Neutrophil (primary cell): ENCODE data around the gene CNTLN.

ENCODE experiments used
- H3K27ac ChIP-seq: fragments of 200-600 bp; sonication (generic); 2 replicates; pipeline ENCODE4 v1.5.1; 2016; ENCODE audit warnings: mild to moderate bottlenecking, moderate library complexity
- H3K27me3 ChIP-seq: fragments of 200-600 bp; sonication (generic); 2 replicates; pipeline ENCODE4 v1.6.0; 2016; ENCODE audit warnings: mild to moderate bottlenecking
- H3K36me3 ChIP-seq: fragments of 200-600 bp; sonication (generic); 2 replicates; pipeline ENCODE4 v1.5.1; 2017
- H3K4me1 ChIP-seq, 2 experiments: fragments of 200-600 bp in 1 of 2; sonication (generic) in 1 of 2; 1 replicate in 1 of 2; 2 replicates in 1 of 2; pipeline versions ENCODE4 v1.5.1 to v1.6.1; 2013 to 2016; ENCODE audit warnings: low read depth in 1 of 2, low read length in 1 of 2, mild to moderate bottlenecking in 1 of 2, moderate library complexity in 1 of 2; ENCODE audit not compliant: control insufficient read depth in 1 of 2, insufficient read depth in 1 of 2
- H3K4me3 ChIP-seq, 2 experiments: fragments of 200-600 bp in 1 of 2; sonication (generic) in 1 of 2; 1 replicate in 1 of 2; 2 replicates in 1 of 2; pipeline ENCODE4 v1.5.1; 2013 to 2016; ENCODE audit warnings: low read depth in 1 of 2, low read length in 1 of 2, mild to moderate bottlenecking in 1 of 2, moderate library complexity in 1 of 2
- H3K9me3 ChIP-seq: fragments of 200-600 bp; sonication (generic); 2 replicates; pipeline ENCODE4 v1.5.1; 2016
- TF ChIP-seq, protein P1 (sequence below): fragments of 200-600 bp; sonication (generic); IDR thresholded peaks from 2 replicates; pipeline ENCODE4 v1.5.1; 2016; ENCODE audit warnings: antibody characterized with exemption

Gene CNTLN, protein sequence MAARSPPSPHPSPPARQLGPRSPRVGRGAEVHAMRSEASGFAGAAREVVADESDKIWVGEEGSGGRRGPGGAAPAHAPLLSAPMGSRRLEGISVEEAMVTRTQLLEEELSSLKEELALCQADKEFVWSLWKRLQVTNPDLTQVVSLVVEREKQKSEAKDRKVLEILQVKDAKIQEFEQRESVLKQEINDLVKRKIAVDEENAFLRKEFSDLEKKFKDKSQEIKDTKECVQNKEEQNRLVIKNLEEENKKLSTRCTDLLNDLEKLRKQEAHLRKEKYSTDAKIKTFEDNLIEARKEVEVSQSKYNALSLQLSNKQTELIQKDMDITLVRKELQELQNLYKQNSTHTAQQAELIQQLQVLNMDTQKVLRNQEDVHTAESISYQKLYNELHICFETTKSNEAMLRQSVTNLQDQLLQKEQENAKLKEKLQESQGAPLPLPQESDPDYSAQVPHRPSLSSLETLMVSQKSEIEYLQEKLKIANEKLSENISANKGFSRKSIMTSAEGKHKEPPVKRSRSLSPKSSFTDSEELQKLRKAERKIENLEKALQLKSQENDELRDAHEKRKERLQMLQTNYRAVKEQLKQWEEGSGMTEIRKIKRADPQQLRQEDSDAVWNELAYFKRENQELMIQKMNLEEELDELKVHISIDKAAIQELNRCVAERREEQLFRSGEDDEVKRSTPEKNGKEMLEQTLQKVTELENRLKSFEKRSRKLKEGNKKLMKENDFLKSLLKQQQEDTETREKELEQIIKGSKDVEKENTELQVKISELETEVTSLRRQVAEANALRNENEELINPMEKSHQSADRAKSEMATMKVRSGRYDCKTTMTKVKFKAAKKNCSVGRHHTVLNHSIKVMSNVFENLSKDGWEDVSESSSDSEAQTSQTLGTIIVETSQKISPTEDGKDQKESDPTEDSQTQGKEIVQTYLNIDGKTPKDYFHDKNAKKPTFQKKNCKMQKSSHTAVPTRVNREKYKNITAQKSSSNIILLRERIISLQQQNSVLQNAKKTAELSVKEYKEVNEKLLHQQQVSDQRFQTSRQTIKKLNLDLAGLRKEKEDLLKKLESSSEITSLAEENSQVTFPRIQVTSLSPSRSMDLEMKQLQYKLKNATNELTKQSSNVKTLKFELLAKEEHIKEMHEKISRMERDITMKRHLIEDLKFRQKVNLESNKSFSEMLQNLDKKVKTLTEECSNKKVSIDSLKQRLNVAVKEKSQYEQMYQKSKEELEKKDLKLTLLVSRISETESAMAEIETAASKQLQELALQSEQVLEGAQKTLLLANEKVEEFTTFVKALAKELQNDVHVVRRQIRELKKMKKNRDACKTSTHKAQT (N-terminal part only)

DNA sequence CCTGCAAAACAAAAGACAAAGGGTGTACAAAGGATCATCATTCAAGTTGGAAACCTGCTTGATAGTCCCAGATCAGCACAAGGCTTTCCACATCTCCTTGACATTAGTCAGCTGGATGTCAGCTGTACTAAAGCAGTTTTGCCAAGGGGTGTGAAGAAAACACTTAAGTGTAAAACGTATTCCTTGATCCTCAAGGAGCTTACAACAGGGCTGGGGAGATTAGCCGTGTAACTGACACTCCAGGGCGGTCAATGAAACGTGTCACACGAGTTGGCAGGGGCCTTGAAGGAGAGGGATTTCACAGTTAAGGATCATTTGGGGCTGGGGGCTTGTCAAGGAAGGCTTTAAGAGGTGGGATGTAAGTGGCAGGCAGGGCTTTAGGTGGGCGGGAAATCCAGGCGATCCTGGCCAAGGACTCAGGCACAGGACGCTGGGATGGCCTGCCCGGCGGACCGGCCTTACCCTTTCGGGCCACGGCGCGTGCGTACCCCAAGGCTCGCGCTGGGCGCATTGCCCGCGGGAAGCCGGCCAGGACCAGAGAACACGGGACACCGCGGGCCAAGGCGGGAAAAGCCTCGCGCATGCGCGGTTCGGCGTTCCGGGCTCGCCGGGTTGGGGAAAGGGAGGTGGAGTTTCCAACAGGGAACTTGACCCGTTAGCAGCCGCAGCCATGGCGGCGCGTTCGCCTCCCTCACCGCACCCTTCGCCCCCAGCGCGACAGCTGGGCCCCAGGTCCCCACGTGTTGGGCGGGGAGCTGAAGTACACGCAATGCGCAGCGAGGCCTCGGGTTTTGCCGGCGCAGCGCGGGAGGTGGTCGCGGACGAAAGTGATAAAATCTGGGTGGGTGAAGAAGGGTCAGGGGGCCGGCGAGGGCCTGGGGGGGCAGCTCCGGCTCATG is at the start of gene CNTLN:
Gene CNTLN, plus strand, starts transcription at position 645 of the 899 bp plus-strand sequence. Its CDS starts 26 bp downstream, at position 671.
- Histone ChIP-seq H3K9me3 (no peaks in the 10 kb centered on the region), H3K4me3 (peak within 1 kb of the TSS; percentile 72 to 73), H3K27ac (peak within 1 kb of the TSS; percentile 25), H3K27me3 (no peaks in the 10 kb centered on the region), H3K4me1 (peaks cover 26 to 29% of the 10 kb centered on the region in 2 experiments), H3K36me3 (no peaks in the 10 kb centered on the region)
- TF ChIP-seq, protein P1, sequence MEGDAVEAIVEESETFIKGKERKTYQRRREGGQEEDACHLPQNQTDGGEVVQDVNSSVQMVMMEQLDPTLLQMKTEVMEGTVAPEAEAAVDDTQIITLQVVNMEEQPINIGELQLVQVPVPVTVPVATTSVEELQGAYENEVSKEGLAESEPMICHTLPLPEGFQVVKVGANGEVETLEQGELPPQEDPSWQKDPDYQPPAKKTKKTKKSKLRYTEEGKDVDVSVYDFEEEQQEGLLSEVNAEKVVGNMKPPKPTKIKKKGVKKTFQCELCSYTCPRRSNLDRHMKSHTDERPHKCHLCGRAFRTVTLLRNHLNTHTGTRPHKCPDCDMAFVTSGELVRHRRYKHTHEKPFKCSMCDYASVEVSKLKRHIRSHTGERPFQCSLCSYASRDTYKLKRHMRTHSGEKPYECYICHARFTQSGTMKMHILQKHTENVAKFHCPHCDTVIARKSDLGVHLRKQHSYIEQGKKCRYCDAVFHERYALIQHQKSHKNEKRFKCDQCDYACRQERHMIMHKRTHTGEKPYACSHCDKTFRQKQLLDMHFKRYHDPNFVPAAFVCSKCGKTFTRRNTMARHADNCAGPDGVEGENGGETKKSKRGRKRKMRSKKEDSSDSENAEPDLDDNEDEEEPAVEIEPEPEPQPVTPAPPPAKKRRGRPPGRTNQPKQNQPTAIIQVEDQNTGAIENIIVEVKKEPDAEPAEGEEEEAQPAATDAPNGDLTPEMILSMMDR: no peak

DNA sequence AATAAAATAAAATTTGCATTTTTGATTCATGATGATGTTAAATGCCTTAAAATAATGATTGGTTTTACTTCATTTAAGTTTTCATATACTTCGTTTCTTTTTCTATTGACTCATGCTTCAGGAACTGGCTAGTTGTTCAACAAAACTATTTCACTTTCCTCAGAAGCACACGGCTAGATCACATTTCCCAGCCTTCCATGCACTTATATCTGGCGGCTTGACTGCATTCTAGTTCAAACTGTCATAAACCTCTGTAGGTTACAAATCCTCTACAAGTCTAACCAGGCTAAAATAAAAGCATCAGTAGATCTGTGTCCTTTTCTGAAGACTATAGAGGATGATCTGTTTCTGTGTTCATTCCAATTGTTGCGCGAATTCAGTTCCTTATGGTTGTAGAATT is 46.3 kb upstream of the CNTLN start:
- H3K27ac ChIP-seq: no peak overlapping the region
- H3K9me3 ChIP-seq: no peaks in the 10 kb centered on the region
- peaks cover 4% of the 10 kb centered on the region for H3K27me3 ChIP-seq
- no peak overlapping the region for H3K4me3 ChIP-seq
- H3K36me3 ChIP-seq: no peaks in the 10 kb centered on the region
- TF ChIP-seq, protein P1: no peak
- no peaks in the 10 kb centered on the region for H3K4me1 ChIP-seq

DNA sequence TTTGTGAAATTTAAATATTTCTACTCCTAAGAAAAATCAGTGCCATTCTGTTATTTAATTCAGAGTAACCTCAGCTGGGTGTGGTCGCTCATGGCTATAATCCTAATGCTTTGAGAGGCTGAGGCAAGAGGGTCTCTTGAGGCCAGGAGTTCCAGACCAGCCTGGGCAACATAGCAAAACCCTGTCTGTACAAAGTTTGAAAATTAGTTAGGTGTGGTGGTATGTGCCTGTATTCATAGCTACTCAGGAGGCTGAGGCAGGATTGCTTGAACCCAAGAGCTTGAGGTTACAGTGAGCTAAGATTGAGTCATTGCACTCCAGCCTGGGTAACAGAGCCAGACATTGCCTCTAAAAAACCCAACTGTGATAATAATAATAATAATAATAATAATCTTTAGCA is 44.8 kb upstream of the CNTLN start:
- Histone ChIP-seq H3K4me3 (no peak overlapping the region), H3K4me1 (no peaks in the 10 kb centered on the region), H3K27ac (no peak overlapping the region), H3K27me3 (peaks cover 4% of the 10 kb centered on the region), H3K9me3 (no peaks in the 10 kb centered on the region), H3K36me3 (no peaks in the 10 kb centered on the region)
- TF ChIP-seq, protein P1: no peak

DNA sequence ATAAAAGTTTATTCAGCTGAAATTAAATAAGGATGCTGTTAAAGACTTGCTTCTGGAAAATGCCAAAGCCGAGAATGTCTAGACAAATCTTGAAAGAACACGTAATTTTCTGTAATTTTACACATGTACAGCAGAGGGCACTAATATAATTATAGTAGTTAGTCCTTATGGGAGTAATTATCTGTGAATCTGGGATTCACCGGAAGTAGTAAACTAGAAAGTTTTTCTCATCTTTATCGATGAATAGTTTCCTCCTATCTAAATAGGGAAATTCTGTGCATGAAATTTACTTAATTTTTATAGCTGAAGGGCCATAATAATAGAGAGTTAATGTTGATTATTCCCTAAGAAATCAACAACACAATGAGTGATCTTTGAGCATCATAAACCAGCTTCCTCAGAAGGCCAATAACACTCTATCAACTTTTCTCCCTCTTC is 18.4 kb upstream of the CNTLN start:
- Histone ChIP-seq H3K4me1 (no peaks in the 10 kb centered on the region), H3K36me3 (no peaks in the 10 kb centered on the region), H3K9me3 (no peaks in the 10 kb centered on the region), H3K27ac (no peak overlapping the region), H3K27me3 (no peaks in the 10 kb centered on the region), H3K4me3 (no peak overlapping the region)
- TF ChIP-seq, protein P1: no peak
